C1 segment of cervical spinal cord (tissue), 14 donors: ENCODE results near the gene CYBA.
A peak's percentile ranks its signal among the peaks of the same experiment; 100 is the strongest.

Experiments
- DNase-seq, 14 donors: peaks; one replicate each; lab custom pipeline; 2025; lab: John Stamatoyannopoulos, UW

Gene CYBA

GRCh38 chr16:88593910-88594309, 56.9 kb downstream of the CYBA start:
- peak in 1 of 14 donors; percentile 45 for DNase-seq

GRCh38 chr16:88593489-88593888, 57.4 kb downstream of the CYBA start:
- peak in 10 of 14 donors; percentile 18 to 78 (median 44) for DNase-seq
